Tibial nerve (tissue), 4 donors: ENCODE data around the gene PAGR1. TPM values are rescaled to one million over a fixed set of nuclear protein-coding genes. Genes with fewer than 3 reads are reported as not detected.
"Not testable (repeated sequence)": the region's sequence is repeated elsewhere in the genome, so short reads cannot be mapped to it uniquely, and the experiment has no call there.

ENCODE experiments used
- DNase-seq, 2 donors: peaks; one replicate each; pipeline ENCODE4 v3.0.0-alpha.2; 2019; ENCODE audit warnings: low spot score in 2 of 2
- H3K27ac ChIP-seq, 4 donors: fragments of 200-600 bp; sonication (generic) in 3 of 4; one replicate each; pipeline ENCODE4 v1.5.1; 2017 to 2019; ENCODE audit warnings: mild to moderate bottlenecking in 1 of 4
- H3K27me3 ChIP-seq, 2 donors: fragments of 200-600 bp; sonication (generic) in 1 of 2; one replicate each; pipeline versions ENCODE4 v1.5.1 to v1.6.0; 2017 to 2019
- H3K36me3 ChIP-seq, 3 donors: fragments of 200-600 bp; sonication (generic); one replicate each; pipeline ENCODE4 v1.5.1; 2018 to 2019
- H3K4me1 ChIP-seq, 4 donors: fragments of 200-600 bp; sonication (generic) in 3 of 4; one replicate each; pipeline ENCODE4 v1.5.1; 2017 to 2019
- H3K4me3 ChIP-seq, 4 donors: fragments of 200-600 bp; sonication (generic) in 3 of 4; one replicate each; pipeline ENCODE4 v1.5.1; 2017 to 2019; ENCODE audit warnings: mild to moderate bottlenecking in 1 of 4, moderate library complexity in 1 of 4
- H3K9me3 ChIP-seq, 4 donors: fragments of 200-600 bp; sonication (generic) in 3 of 4; one replicate each; pipeline ENCODE4 v1.5.1; 2017 to 2019
- CTCF ChIP-seq, 5 experiments: fragments of 200-600 bp in 3 of 5; fragments of 450-650 bp in 2 of 5; sonication (generic) in 3 of 5; IDR thresholded peaks; one replicate each; pipeline ENCODE4 v1.5.1; 2016 to 2019; ENCODE audit warnings: antibody characterized with exemption in 5 of 5, mild to moderate bottlenecking in 3 of 5, moderate library complexity in 2 of 5
- EP300 ChIP-seq, 2 donors: sonication (generic); formaldehyde crosslinking; IDR thresholded peaks; one replicate each; pipeline ENCODE4 v1.6.1; 2017; ENCODE audit warnings: antibody characterized with exemption in 2 of 2, mild to moderate bottlenecking in 1 of 2
- POLR2A ChIP-seq, 2 donors: fragments of 450-650 bp; IDR thresholded peaks; one replicate each; pipeline ENCODE4 v1.6.1; 2017; ENCODE audit warnings: antibody characterized with exemption in 2 of 2, mild to moderate bottlenecking in 2 of 2, moderate library complexity in 2 of 2
- WGBS, 2 donors: methylation state at CpG; one replicate each; pipeline ENCODE4 v1.1.5; 2018; 5-methylcytosine and 5-hydroxymethylcytosine counted together
- small RNA-seq: library from RNA; depleted of rRNA; stranded (forward); fragments of <200 nt; gene quantifications from one replicate; pipeline ENCODE3, GENCODE V24; 2016
- total RNA-seq, 4 donors: library from RNA; depleted of rRNA; stranded (reverse); fragments of >200 nt; gene quantifications; one replicate each; pipeline ENCODE4 v1.1.0, GENCODE V29; 2016

PAGR1 gene
- total RNA-seq, 4 donors from 2014 or later: 40.8 to 70.7 (median 61.0) TPM

- H3K27ac ChIP-seq: no peak overlapping the region
- 79 to 82% methylated on average over 6 to 8 of the region's 8 CpGs for WGBS, 2 donors
- TF ChIP-seq POLR2A (IDR thresholded peaks at IDR 0.05) (no peak), CTCF (IDR thresholded peaks at IDR 0.05) (no peak), EP300 (IDR thresholded peaks at IDR 0.05) (no peak)
These were observed 52.6 kb downstream of the PAGR1 start for GRCh38 chr16:29868396-29869009.

GRCh38 chr16:29869067-29869466 lies 53.1 kb downstream of the PAGR1 start:
- not testable (repeated sequence) for H3K9me3 ChIP-seq, H3K27ac ChIP-seq, H3K4me3 ChIP-seq, H3K36me3 ChIP-seq, DNase-seq, H3K4me1 ChIP-seq, H3K27me3 ChIP-seq
- 82 to 87% methylated on average over 8 of the region's 8 CpGs for WGBS, 2 donors

More at GRCh38 chr16:29868396-29869009, 52.6 kb downstream of the PAGR1 start:
- no peaks in the 10 kb centered on the region for H3K36me3 ChIP-seq
- peaks cover 0 to 4% (median 0%) of the 10 kb centered on the region in 4 donors for H3K4me1 ChIP-seq
- H3K27me3 ChIP-seq: no peaks in the 10 kb centered on the region
- DNase-seq: no peak
- H3K4me3 ChIP-seq: no peak overlapping the region
- H3K9me3 ChIP-seq: no peaks in the 10 kb centered on the region

Small RNAs within 50 kb of the gene (small RNA-seq; reads per million reads assigned to genes)
- gene AC009133.6 (not detected), gene AC120114.4 (not detected)

Other genes starting within 250 kb of the PAGR1 start
- 1 to 10 TPM; 1.1 to 1.5 (median 1.3) TPM for gene SPN, start 152.9 kb upstream of the PAGR1 start, total RNA-seq
- gene QPRT, start 137.0 kb upstream of the PAGR1 start, total RNA-seq: 10 to 100 TPM; 15.3 to 50.4 (median 38.5) TPM
- gene C16orf54, start 70.2 kb upstream of the PAGR1 start, total RNA-seq: 1 to 10 TPM in 1 of 4 donors, under 1 TPM in 3; 0.20 to 2.8 (median 0.61) TPM
- gene ZG16, start 37.9 kb upstream of the PAGR1 start, total RNA-seq: not detected
- gene KIF22, start 25.4 kb upstream of the PAGR1 start, total RNA-seq: 10 to 100 TPM; 19.9 to 42.8 (median 40.5) TPM
- gene MAZ, start 9.6 kb upstream of the PAGR1 start, total RNA-seq: 10 to 100 TPM; 40.0 to 75.9 (median 62.0) TPM
- gene PRRT2, start 4.0 kb upstream of the PAGR1 start, total RNA-seq: 10 to 100 TPM; 10.0 to 28.4 (median 18.5) TPM
- 100 to 1,000 TPM; 113 to 247 (median 177) TPM for gene MVP, start 4.3 kb downstream of the PAGR1 start, total RNA-seq
- gene CDIPT, start 47.1 kb downstream of the PAGR1 start, total RNA-seq: 100 to 1,000 TPM in 2 of 4 donors, 10 to 100 TPM in 2; 80.0 to 121 (median 94.8) TPM
- gene SEZ6L2, start 83.4 kb downstream of the PAGR1 start, total RNA-seq: 1 to 10 TPM in 2 of 4 donors, under 1 TPM in 2; 0.84 to 4.9 (median 1.3) TPM
- 1 to 10 TPM in 3 of 4 donors, under 1 TPM in 1; 0.90 to 5.7 (median 3.9) TPM for gene ASPHD1, start 84.3 kb downstream of the PAGR1 start, total RNA-seq
- 10 to 100 TPM; 31.0 to 81.0 (median 38.7) TPM for gene KCTD13, start 110.1 kb downstream of the PAGR1 start, total RNA-seq
- gene TMEM219, start 145.9 kb downstream of the PAGR1 start, total RNA-seq: 100 to 1,000 TPM in 2 of 4 donors, 10 to 100 TPM in 2; 83.1 to 144 (median 103) TPM
- 10 to 100 TPM; 51.3 to 88.8 (median 66.0) TPM for gene TAOK2, start 157.7 kb downstream of the PAGR1 start, total RNA-seq
- 10 to 100 TPM; 12.6 to 26.7 (median 22.6) TPM for gene HIRIP3, start 179.5 kb downstream of the PAGR1 start, total RNA-seq
- 10 to 100 TPM; 36.6 to 60.4 (median 51.6) TPM for gene INO80E, start 180.1 kb downstream of the PAGR1 start, total RNA-seq
- gene DOC2A, start 194.9 kb downstream of the PAGR1 start, total RNA-seq: 1 to 10 TPM in 2 of 4 donors, under 1 TPM in 2; 0.44 to 4.2 (median 1.7) TPM
- not detected for gene C16orf92, start 207.0 kb downstream of the PAGR1 start, total RNA-seq
- gene TLCD3B, start 215.1 kb downstream of the PAGR1 start, total RNA-seq: not detected
- 100 to 1,000 TPM; 474 to 649 (median 487) TPM for gene ALDOA, start 249.6 kb downstream of the PAGR1 start, total RNA-seq